Left ventricle myocardium inferior (tissue), 1 donor: Measurements from ENCODE around the gene ABCA4. TPM values are rescaled to one million over a fixed set of nuclear protein-coding genes. Genes with fewer than 3 reads are reported as not detected.

Experiments
- DNase-seq: peaks from one replicate; pipeline ENCODE4 v3.0.0-alpha.2; 2020
- H3K27ac ChIP-seq: fragments of 200-600 bp; replicated peaks from 2 replicates; pipeline ENCODE4 v1.8.0; 2021
- H3K27me3 ChIP-seq: fragments of 200-600 bp; 2 replicates; pipeline ENCODE4 v1.8.0; 2021; ENCODE audit warnings: low read depth
- H3K36me3 ChIP-seq: fragments of 200-600 bp; 2 replicates; pipeline ENCODE4 v1.8.0; 2021
- H3K4me1 ChIP-seq: fragments of 200-600 bp; 2 replicates; pipeline ENCODE4 v1.8.0; 2021
- H3K4me3 ChIP-seq: fragments of 200-600 bp; 2 replicates; pipeline ENCODE4 v1.8.0; 2021; ENCODE audit warnings: mild to moderate bottlenecking, moderate library complexity
- H3K9me3 ChIP-seq: fragments of 200-600 bp; replicated peaks from 2 replicates; pipeline ENCODE4 v1.8.0; 2021
- CTCF ChIP-seq: fragments of 200-600 bp; IDR thresholded peaks from 2 replicates; pipeline ENCODE4 v1.8.0; 2021; ENCODE audit warnings: antibody characterized with exemption, mild to moderate bottlenecking, borderline replicate concordance
- intact Hi-C: fragments of 100-400 bp; cut with micrococcal nuclease; formaldehyde crosslinking; loops from one replicate; pipeline ENCODE4 v1.11.0; 2022
- total RNA-seq: library from RNA; stranded (reverse); fragmentation: NEBNext Ultra II Directional; extraction: Animal tissue kit (Norgen Biotek cat#: 25700); gene quantifications from one replicate; pipeline ENCODE4 v1.2.1, GENCODE V29; 2021
- donor health status: DM: no; HTN: yes; CAD: no; lungs with severe emphysema.

Gene ABCA4
- total RNA-seq, 1 donor from 2014 or later = 0.11 TPM

- no peak for DNase-seq
- no peak for TF ChIP-seq CTCF
- H3K4me1 ChIP-seq = peaks cover 13% of the 10 kb centered on the region
- intact Hi-C loops = no loop called here
- no peaks in the 10 kb centered on the region for H3K27me3 ChIP-seq
- H3K36me3 ChIP-seq = no peaks in the 10 kb centered on the region
- no peaks in the 10 kb centered on the region for H3K9me3 ChIP-seq
- no peak overlapping the region for H3K27ac ChIP-seq
- H3K4me3 ChIP-seq = no peak overlapping the region
Observed at GRCh38 chr1:94009304-94009703, 111.6 kb downstream of the ABCA4 start.

GRCh38 chr1:94006604-94007003, 114.3 kb downstream of the ABCA4 start:
- no peak for DNase-seq
- no peak for TF ChIP-seq CTCF
- H3K36me3 ChIP-seq = no peaks in the 10 kb centered on the region
- intact Hi-C loops = no loop called here
- no peak overlapping the region for H3K27ac ChIP-seq
- H3K4me3 ChIP-seq = no peak overlapping the region
- H3K4me1 ChIP-seq = no peaks in the 10 kb centered on the region
- H3K9me3 ChIP-seq = no peaks in the 10 kb centered on the region
- H3K27me3 ChIP-seq = no peaks in the 10 kb centered on the region

GRCh38 chr1:94004924-94005323, 116.0 kb downstream of the ABCA4 start:
- TF ChIP-seq CTCF = no peak
- no peaks in the 10 kb centered on the region for H3K9me3 ChIP-seq
- H3K4me1 ChIP-seq = no peaks in the 10 kb centered on the region
- no peaks in the 10 kb centered on the region for H3K27me3 ChIP-seq
- intact Hi-C loops = no loop called here
- DNase-seq = no peak
- H3K27ac ChIP-seq = no peak overlapping the region
- no peaks in the 10 kb centered on the region for H3K36me3 ChIP-seq
- no peak overlapping the region for H3K4me3 ChIP-seq

- intact Hi-C loops = no loop called here
- TF ChIP-seq CTCF = no peak
- H3K27ac ChIP-seq = no peak overlapping the region
Observed at GRCh38 chr1:94002046-94002787, 118.7 kb downstream of the ABCA4 start.

GRCh38 chr1:94001397-94002045, 119.4 kb downstream of the ABCA4 start:
- no peak overlapping the region for H3K4me3 ChIP-seq

More at GRCh38 chr1:94002046-94002787, 118.7 kb downstream of the ABCA4 start:
- DNase-seq = no peak
- Histone ChIP-seq H3K36me3 (no peaks in the 10 kb centered on the region), H3K27me3 (no peaks in the 10 kb centered on the region), H3K4me3 (no peak overlapping the region), H3K9me3 (no peaks in the 10 kb centered on the region), H3K4me1 (no peaks in the 10 kb centered on the region)

More at GRCh38 chr1:94001397-94002045, 119.4 kb downstream of the ABCA4 start:
- Histone ChIP-seq H3K9me3 (no peaks in the 10 kb centered on the region), H3K4me1 (no peaks in the 10 kb centered on the region), H3K27ac (no peak overlapping the region), H3K36me3 (no peaks in the 10 kb centered on the region), H3K27me3 (no peaks in the 10 kb centered on the region)
- no peak for DNase-seq
- TF ChIP-seq CTCF = no peak
- intact Hi-C loops = no loop called here
